ENCODE data around the gene IFITM10. TPM values are rescaled to one million over a fixed set of nuclear protein-coding genes. Genes with fewer than 3 reads are reported as not detected.

IFITM10 gene
- total RNA-seq, 1 donor from 2014 or later: 39.8 TPM

DNA sequence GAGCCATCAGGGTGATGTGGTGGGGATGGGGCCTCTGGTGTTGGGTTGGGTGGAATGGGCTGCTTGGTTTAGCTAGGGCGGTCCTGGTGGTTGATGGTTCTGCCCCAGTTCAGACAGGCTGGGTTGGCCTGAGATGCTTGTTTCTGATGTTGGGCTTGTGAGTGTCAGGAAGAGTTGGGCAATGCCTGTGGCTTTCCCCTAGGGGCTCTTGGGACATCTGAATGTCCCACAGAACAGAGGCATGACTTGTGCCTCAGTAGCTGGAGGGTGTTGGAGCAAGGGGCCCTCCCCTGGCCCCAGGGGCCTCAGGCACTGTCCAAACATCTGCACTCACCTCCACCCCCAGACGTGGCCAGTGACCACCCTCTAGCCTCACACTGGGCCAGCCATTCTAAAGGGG is 27.3 kb upstream of the IFITM10 start:
- Mint-ChIP-seq H3K36me3 (ENCODE audit: low read depth) (no peaks in the 10 kb centered on the region), H3K9me3 (ENCODE audit: low read depth) (peaks cover 6% of the 10 kb centered on the region), H3K27me3 (ENCODE audit: low read depth) (no peaks in the 10 kb centered on the region), H3K27ac (ENCODE audit: unreplicated experiment) (no peak overlapping the region), H3K4me1 (ENCODE audit: low read depth) (peaks cover 11% of the 10 kb centered on the region), H3K4me3 (ENCODE audit: unreplicated experiment) (no peak overlapping the region)
- no peak for DNase-seq (ENCODE audit: low spot score)
- TF ChIP-seq, protein P1, sequence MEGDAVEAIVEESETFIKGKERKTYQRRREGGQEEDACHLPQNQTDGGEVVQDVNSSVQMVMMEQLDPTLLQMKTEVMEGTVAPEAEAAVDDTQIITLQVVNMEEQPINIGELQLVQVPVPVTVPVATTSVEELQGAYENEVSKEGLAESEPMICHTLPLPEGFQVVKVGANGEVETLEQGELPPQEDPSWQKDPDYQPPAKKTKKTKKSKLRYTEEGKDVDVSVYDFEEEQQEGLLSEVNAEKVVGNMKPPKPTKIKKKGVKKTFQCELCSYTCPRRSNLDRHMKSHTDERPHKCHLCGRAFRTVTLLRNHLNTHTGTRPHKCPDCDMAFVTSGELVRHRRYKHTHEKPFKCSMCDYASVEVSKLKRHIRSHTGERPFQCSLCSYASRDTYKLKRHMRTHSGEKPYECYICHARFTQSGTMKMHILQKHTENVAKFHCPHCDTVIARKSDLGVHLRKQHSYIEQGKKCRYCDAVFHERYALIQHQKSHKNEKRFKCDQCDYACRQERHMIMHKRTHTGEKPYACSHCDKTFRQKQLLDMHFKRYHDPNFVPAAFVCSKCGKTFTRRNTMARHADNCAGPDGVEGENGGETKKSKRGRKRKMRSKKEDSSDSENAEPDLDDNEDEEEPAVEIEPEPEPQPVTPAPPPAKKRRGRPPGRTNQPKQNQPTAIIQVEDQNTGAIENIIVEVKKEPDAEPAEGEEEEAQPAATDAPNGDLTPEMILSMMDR (IDR thresholded peaks at IDR 0.05): no peak

DNA sequence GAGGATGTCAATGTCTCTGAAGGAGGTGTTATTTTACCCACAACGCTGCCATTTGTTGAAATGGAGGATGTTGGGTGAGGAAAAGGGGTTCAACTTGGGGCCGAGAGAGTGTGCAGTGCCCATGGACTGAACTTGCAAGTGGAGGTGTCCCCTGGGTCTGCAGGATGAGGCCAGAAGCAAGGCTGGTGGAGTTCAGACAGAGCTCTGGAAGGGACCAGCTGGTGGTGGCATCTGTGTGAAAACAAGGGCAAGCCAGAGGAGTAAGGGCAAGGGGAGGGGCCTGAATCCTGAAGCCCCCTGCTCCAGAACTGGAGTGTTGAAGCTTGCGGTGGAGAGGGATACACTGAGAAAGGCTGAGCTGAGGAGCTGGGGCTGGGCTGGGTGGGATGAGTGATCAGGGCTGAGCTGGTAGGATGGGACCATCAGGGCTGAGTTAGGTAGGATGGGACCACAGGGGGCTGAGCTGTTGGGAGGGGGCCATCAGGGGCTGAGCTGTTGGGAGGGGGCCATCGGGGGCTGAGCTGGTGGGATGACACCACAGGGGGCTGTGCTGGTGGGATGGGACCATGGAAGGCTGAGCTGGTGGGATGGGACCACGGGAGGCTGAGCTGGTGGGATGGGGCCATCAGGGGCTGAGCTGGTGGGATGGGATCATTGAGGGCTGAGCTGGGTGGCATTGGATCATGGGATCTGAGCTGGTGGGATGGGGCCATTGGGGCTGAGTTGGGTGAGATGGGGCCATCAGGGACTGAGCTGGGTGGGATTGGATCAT is 26.7 kb upstream of the IFITM10 start:
- H3K36me3 Mint-ChIP-seq (ENCODE audit: low read depth): no peaks in the 10 kb centered on the region
- no peak overlapping the region for H3K4me3 Mint-ChIP-seq (ENCODE audit: unreplicated experiment)
- peaks cover 6% of the 10 kb centered on the region for H3K9me3 Mint-ChIP-seq (ENCODE audit: low read depth)
- DNase-seq (ENCODE audit: low spot score): no peak
- H3K27ac Mint-ChIP-seq (ENCODE audit: unreplicated experiment): no peak overlapping the region
- no peaks in the 10 kb centered on the region for H3K27me3 Mint-ChIP-seq (ENCODE audit: low read depth)
- TF ChIP-seq, protein P1 (IDR thresholded peaks at IDR 0.05): no peak
- H3K4me1 Mint-ChIP-seq (ENCODE audit: low read depth): peaks cover 15% of the 10 kb centered on the region

DNA sequence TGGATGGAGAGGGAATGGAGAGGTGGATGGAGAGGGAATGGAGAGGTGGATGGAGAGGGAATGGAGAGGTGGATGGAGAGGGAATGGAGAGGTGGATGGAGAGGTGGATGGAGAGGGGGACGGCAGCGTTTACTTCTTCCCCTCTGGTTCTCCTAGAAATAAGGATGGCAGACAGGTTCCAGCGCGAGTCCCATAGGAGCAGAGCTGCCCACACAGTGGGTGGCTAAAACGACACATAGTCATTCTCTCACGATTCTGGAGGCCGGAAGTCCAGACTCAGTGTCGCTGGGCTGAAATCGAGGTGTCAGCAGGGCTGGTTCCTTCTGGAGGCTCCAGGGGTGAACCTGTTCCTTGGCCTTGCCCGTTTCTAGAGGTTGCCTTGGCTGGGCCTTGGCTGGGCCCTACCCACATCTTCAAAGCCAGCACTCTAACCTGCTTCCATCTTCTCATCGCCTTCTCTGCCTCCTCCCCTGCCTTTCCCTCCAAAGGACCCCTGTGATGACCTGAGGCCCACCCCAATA is 26.0 kb upstream of the IFITM10 start:
- Mint-ChIP-seq H3K4me1 (ENCODE audit: low read depth) (peaks cover 22% of the 10 kb centered on the region), H3K36me3 (ENCODE audit: low read depth) (no peaks in the 10 kb centered on the region), H3K27me3 (ENCODE audit: low read depth) (no peaks in the 10 kb centered on the region), H3K4me3 (ENCODE audit: unreplicated experiment) (no peak overlapping the region), H3K9me3 (ENCODE audit: low read depth) (peaks cover 6% of the 10 kb centered on the region), H3K27ac (ENCODE audit: unreplicated experiment) (no peak overlapping the region)
- no peak for DNase-seq (ENCODE audit: low spot score)
- TF ChIP-seq, protein P1 (IDR thresholded peaks at IDR 0.05): no peak

DNA sequence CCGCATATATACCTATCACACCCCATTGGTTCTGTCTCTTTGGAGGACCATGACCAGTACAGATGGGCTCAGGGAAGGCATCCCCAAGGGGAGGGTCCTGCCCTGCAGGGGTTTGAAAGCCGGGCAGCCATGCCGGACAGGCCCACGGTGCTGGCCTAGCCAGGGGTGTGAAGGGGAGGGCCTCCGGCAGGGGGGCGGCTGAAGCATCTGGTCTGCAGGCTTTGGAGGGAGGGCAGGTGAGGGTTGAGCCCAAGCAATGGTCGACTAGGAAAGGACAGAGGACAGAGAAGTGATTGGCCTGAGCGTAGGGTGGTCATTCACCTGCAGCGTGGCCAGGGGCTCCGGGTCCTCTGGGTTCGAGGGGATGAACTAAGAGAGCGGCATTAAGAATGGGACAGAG is 24.5 kb upstream of the IFITM10 start:
- peaks cover 35% of the 10 kb centered on the region for H3K4me1 Mint-ChIP-seq (ENCODE audit: low read depth)
- H3K27ac Mint-ChIP-seq (ENCODE audit: unreplicated experiment): no peak overlapping the region
- DNase-seq (ENCODE audit: low spot score): no peak
- TF ChIP-seq, protein P1 (IDR thresholded peaks at IDR 0.05): no peak
- H3K27me3 Mint-ChIP-seq (ENCODE audit: low read depth): no peaks in the 10 kb centered on the region
- H3K4me3 Mint-ChIP-seq (ENCODE audit: unreplicated experiment): no peak overlapping the region
- peaks cover 6% of the 10 kb centered on the region for H3K9me3 Mint-ChIP-seq (ENCODE audit: low read depth)
- no peaks in the 10 kb centered on the region for H3K36me3 Mint-ChIP-seq (ENCODE audit: low read depth)

DNA sequence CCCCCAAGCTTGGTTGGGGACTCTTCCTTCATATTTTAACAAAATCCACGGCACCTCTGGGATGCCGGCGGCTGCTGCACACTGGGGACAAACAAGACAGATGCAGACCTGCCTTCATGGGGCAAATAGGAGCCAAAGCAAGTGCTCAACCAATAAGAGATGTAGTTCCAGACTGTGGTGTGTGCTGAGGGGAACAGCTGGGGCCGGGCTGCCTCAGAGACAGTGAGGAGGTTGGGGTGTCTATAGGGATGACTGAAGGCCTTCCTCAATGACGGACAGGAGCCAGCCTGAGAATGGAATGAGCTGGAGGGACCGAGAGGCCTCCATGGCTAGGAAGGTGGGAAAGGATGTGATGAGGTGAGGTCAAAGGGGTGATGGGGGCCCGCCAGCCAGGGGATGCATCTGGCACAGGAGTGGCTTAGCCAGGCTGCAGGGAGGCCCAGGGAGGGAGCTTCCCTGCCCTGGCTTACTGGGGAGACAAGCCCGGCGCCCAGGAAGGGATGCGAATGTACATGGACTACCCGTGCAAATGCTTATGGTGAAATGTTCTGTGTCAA is 23.7 kb upstream of the IFITM10 start:
- DNase-seq (ENCODE audit: low spot score): no peak
- no peaks in the 10 kb centered on the region for H3K36me3 Mint-ChIP-seq (ENCODE audit: low read depth)
- TF ChIP-seq, protein P1 (IDR thresholded peaks at IDR 0.05): no peak
- H3K27me3 Mint-ChIP-seq (ENCODE audit: low read depth): no peaks in the 10 kb centered on the region
- H3K4me1 Mint-ChIP-seq (ENCODE audit: low read depth): peaks cover 41% of the 10 kb centered on the region
- H3K9me3 Mint-ChIP-seq (ENCODE audit: low read depth): peaks cover 6% of the 10 kb centered on the region
- H3K27ac Mint-ChIP-seq (ENCODE audit: unreplicated experiment): peak overlapping the region; percentile 24
- H3K4me3 Mint-ChIP-seq (ENCODE audit: unreplicated experiment): no peak overlapping the region

All from chondrocyte (in vitro differentiated cells).